ENCODE data around the gene CYP2F1. TPM values are rescaled to one million over a fixed set of nuclear protein-coding genes. Genes with fewer than 3 reads are reported as not detected.

Gene CYP2F1
- polyA plus RNA-seq, 3 donors: not detected

- no peak for TF ChIP-seq CTCF (IDR thresholded peaks at IDR 0.05)
- Mint-ChIP-seq H3K27me3 (ENCODE audit: low read depth in 3 of 3) (peaks cover 0 to 2% (median 1%) of the 10 kb centered on the region in 3 donors), H3K4me3 (peak overlapping the region; percentile 74 to 94), H3K27ac (peak overlapping the region; percentile 90 to 95 (median 93)), H3K9me3 (peaks cover 0 to 3% (median 0%) of the 10 kb centered on the region in 7 donors), H3K4me1 (peaks cover 34% of the 10 kb centered on the region), H3K36me3 (peaks cover 2 to 18% of the 10 kb centered on the region in 2 donors)
- no peaks in the 10 kb centered on the region for H4K20me1 ChIP-seq (ENCODE audit: insufficient read depth, low read length)
- no peaks in the 10 kb centered on the region for H3K36me3 ChIP-seq (replicated peaks in 1 of 2; ENCODE audit: control insufficient read depth in 1 of 2, insufficient read depth in 2 of 2, low read length in 2 of 2)
- H3K4me1 ChIP-seq (ENCODE audit: control insufficient read depth in 1 of 2, insufficient read depth in 2 of 2, low read length in 2 of 2): peaks cover 27 to 50% of the 10 kb centered on the region in 2 donors
- H3K4me2 ChIP-seq (replicated peaks; ENCODE audit: extremely low read depth, low read length, poor library complexity, severe bottlenecking): peak overlapping the region; percentile 92
- WGBS (ENCODE audit: insufficient coverage): 6% methylated on average over 9 of the region's 14 CpGs
- intact Hi-C loops (cut with micrococcal nuclease): no loop called here
- peak overlapping the region; percentile 61 to 90 for H3K27ac ChIP-seq (ENCODE audit: low read depth in 1 of 2, low read length in 2 of 2)
- peak overlapping the region; percentile 56 for H3K9ac ChIP-seq (ENCODE audit: insufficient read depth, low read length, poor library complexity, severe bottlenecking)
- peak overlapping the region; percentile 84 for H2AFZ ChIP-seq (ENCODE audit: insufficient read depth, low read depth, low read length, poor library complexity, severe bottlenecking)
- peak overlapping the region; percentile 39 to 84 (median 43) for H3K4me3 ChIP-seq (replicated peaks in 1 of 3; ENCODE audit: low read depth in 2 of 3, low read length in 3 of 3)
- no peaks in the 10 kb centered on the region for H3K79me2 ChIP-seq (ENCODE audit: insufficient read depth, low read length)
- no peaks in the 10 kb centered on the region for H3K27me3 ChIP-seq (ENCODE audit: control insufficient read depth in 2 of 2, insufficient read depth in 2 of 2, low read length in 2 of 2)
- DNase-seq: peak; percentile 89 to 91 (median 90)
- no peaks in the 10 kb centered on the region for H3K9me3 ChIP-seq (replicated peaks in 1 of 2; ENCODE audit: control insufficient read depth in 1 of 2, insufficient read depth in 1 of 2, low read length in 2 of 2)
These were observed 61.9 kb downstream of the CYP2F1 start for GRCh38 chr19:41175801-41176777.

Other genes with a start within 250 kb of the CYP2F1 start
- gene CYP2A7, start 232.2 kb upstream of the CYP2F1 start, polyA plus RNA-seq: not detected
- not detected for gene CYP2B6, start 123.2 kb upstream of the CYP2F1 start, polyA plus RNA-seq
- gene CYP2A13, start 26.0 kb upstream of the CYP2F1 start, polyA plus RNA-seq: not detected
- 10 to 100 TPM in 2 of 3 donors, 1 to 10 TPM in 1; 8.9 to 20.3 (median 10.3) TPM for gene CYP2S1, start 78.8 kb downstream of the CYP2F1 start, polyA plus RNA-seq
- under 1 TPM in 2 of 3 donors, not detected in 1; 0.05 to 0.07 TPM for gene AXL, start 104.8 kb downstream of the CYP2F1 start, polyA plus RNA-seq
- gene HNRNPUL1, start 149.9 kb downstream of the CYP2F1 start, polyA plus RNA-seq: 10 to 100 TPM; 22.6 to 55.3 (median 30.3) TPM
- 10 to 100 TPM in 1 of 3 donors, 1 to 10 TPM in 2; 6.1 to 13.0 (median 8.8) TPM for gene CCDC97, start 195.7 kb downstream of the CYP2F1 start, polyA plus RNA-seq
- gene TGFB1, start 239.5 kb downstream of the CYP2F1 start, polyA plus RNA-seq: 100 to 1,000 TPM in 1 of 3 donors, 10 to 100 TPM in 2; 30.6 to 138 (median 42.2) TPM
- 10 to 100 TPM; 12.2 to 32.5 (median 25.1) TPM for gene B9D2, start 249.7 kb downstream of the CYP2F1 start, polyA plus RNA-seq

All from CD14-positive monocyte (primary cell).